Caki2 (cell line): ENCODE results near the gene SLC30A2. TPM values are rescaled to one million over a fixed set of nuclear protein-coding genes. Genes with fewer than 3 reads are reported as not detected.

Experiments
- DNase-seq: peaks from one replicate; pipeline ENCODE4 v3.0.0-alpha.2; 2015; ENCODE audit warnings: low read depth
- in situ Hi-C: cut with HindIII; loops from 2 replicates; pipeline ENCODE4 v1.10.0; 2016; ENCODE audit warnings: low sequenced_read_pairs, low pct_unique_long_range_greater_than_20kb, mixed read lengths
- total RNA-seq: library from RNA; depleted of rRNA; stranded (reverse); fragments of >200 nt; shearing (Covaris generic); gene quantifications from 2 replicates; pipeline ENCODE4 v1.2.3, GENCODE V29; 2014; ENCODE audit warnings: low replicate concordance

Gene SLC30A2
- total RNA-seq, 1 experiment from 2014 or later = not detected

DNA sequence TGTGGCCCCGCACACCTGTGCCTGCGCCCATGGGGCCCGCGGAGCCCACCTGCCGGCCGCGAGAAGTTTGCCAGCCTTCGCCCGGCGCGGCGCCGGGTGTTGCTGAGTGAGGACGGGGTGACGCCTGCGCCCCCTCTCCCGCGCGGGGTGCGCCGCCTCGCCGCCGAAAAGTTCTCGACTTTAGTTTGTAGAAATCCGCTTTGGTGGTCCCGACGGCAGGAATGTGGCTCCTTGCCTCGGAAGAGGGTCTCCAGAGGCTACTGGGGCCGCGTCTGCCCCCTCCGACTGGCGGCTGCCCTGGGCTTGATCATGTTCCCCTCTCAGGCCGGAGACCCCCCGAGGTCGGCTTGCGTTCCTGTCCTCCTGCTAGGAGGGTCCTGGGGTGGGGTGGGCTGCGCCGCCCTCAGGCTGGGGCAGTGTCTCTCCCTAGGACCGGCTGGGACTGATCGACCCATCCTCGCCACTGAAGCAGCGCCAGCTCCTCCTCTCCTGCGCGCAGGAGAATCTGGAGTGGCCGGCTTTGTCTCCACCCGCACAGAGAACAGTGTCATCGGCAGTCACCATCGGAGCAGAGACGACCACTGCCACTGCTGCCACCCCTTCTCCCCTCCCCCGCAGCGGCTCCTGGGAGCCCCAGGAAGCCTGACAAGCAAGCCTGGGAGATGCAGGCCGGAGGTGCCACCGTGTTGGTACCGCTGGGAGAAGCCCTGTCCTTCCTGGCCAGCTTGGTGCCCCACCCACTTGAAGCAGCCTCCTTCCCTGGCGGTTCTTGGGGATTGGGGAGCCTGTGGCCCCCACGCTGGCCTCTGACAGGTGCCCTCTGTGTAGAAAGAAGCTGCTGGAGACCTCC lies 553 bp upstream of the SLC30A2 start:
- DNase-seq = no peak
- in situ Hi-C loops = no loop called here

GRCh38 chr1:26044971-26045721 lies 772 bp downstream of the SLC30A2 start:
- DNase-seq = no peak
- in situ Hi-C loops = no loop called here

- in situ Hi-C loops = no loop called here
- DNase-seq = no peak
These were observed 1.5 kb downstream of the SLC30A2 start for GRCh38 chr1:26044414-26044813.

GRCh38 chr1:26043765-26044164 lies 2.2 kb downstream of the SLC30A2 start:
- in situ Hi-C loops = no loop called here
- DNase-seq = no peak

- in situ Hi-C loops = no loop called here
- DNase-seq = no peak
These were observed 3.9 kb downstream of the SLC30A2 start for GRCh38 chr1:26041978-26042377.

DNA sequence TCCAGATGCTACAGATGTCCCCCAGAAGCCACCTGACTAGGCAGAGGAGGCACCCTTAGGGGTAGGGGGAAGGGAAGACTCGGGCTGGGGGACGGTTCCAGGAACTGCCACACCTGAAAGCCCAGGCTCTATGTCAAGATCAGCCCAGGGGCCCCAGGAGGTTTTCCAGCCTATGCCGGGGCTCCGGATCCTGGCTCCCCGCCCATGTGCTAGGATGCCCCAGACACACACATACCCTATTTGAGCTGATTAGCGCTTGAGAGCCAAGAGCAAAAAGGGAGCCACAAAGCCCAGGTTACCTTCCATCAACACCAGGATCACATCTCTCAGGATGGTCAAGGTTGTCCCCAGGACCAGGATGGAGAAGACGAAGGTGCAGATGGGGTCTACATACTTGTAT lies 4.5 kb downstream of the SLC30A2 start:
- in situ Hi-C loops = no loop called here
- DNase-seq = no peak

GRCh38 chr1:26038904-26039303 lies 7.0 kb downstream of the SLC30A2 start:
- DNase-seq = no peak
- in situ Hi-C loops = no loop called here

DNA sequence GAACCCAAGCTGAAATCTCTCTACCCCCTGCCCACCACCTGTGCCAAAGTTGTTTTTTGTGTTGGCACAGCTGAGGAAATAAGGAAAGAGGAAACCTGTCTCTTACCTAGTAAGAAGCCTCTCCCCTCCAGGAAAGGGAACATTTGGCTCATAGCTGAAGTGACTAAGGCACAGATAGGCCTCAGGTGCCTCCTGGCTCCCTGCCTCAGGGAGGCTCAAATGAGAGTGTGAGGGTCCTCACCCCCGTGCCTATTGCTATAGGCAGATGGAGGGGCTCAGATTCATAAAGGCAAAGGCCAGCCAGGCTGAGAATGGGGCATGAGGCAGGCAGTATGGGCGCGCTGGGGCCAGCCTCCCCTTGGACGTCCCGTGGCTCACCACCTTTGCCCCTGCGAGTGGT lies 7.4 kb downstream of the SLC30A2 start:
- no peak for DNase-seq
- in situ Hi-C loops = no loop called here

DNA sequence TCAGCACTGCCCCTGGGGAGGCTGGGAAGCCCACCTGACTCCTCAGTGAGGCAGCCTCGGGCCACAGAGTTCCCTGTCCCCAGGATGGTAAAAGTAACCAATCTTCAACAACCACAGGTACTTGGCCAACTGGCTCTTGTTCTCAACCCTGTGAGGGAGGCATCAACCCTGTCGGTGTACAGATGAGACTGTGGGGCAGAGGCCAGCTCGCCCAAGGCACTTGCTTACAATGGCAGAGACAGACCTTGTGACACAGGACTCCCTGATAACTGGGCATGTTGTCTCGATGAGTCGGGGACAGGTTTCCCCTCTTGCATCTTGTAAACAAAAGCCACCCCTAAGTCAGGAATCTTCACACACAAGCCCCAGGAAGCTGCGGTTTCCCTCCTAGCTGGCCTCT lies 8.0 kb downstream of the SLC30A2 start:
- DNase-seq = no peak
- in situ Hi-C loops = no loop called here

DNA sequence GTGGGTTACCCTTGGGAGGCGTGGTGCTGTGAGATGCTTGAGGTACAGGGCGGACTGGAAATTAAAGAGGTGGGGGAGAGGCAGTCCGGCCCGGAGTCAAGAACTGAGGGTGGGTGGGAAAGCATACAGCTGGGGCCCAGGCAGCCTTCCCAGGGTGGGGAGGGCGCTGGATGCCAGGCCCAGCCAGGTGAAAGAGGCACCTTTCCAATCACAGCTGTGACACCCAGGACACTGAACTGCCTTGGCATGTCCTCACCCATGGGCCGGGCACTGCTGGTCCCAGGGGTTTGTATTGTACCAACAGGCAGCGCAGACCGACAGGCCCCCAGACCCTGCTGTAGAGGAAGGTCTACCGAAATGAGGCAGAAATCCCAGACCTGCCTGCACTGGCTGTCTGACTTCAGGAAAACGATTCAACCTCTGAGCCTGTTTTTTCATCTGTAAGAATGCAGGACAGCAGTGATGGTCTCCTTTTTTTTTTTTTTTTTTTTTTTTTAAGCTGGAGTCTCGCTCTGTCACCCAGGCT lies 9.1 kb downstream of the SLC30A2 start:
- in situ Hi-C loops = no loop called here
- DNase-seq = peak; percentile 26

DNA sequence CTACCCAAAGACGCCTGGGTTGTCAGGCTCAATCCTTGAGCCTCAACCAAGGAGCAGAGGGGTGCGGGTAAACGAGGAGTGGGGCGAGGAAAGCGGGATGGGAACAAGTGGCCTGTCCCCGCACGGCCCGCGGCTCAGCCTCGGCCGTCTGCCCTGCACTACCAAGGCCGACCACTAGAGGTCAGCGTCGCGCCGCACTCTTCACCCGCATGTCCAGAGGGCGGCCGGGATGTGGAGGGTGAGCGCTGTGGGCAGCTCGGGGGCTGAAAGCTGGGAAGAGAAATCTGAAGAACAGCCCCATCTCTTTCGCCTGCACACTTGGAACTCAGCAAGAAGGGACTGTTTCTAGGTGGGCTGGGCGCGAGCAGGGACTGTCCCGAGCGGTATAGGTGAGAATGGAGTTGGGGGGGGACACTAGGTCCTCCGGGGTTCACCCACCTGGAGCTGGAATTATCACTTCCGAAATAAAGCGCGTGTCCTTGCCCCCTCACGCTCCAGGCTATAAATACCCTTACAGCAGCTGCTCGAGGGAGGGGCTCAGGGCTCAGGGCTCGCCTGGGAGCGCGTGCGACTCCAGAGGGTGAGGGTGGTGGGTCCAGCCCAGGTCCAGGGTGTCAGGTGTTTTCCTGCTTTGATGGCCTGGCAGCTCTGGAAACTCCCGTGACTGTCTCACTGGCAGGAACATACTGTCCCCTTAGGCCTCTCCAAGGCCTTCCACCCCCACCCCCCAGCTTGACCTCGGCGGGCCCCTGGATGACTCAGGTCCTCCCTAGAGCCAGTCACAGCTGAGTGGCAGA lies 9.8 kb downstream of the SLC30A2 start:
- in situ Hi-C loops = no loop called here
- peak; percentile 77 for DNase-seq

DNA sequence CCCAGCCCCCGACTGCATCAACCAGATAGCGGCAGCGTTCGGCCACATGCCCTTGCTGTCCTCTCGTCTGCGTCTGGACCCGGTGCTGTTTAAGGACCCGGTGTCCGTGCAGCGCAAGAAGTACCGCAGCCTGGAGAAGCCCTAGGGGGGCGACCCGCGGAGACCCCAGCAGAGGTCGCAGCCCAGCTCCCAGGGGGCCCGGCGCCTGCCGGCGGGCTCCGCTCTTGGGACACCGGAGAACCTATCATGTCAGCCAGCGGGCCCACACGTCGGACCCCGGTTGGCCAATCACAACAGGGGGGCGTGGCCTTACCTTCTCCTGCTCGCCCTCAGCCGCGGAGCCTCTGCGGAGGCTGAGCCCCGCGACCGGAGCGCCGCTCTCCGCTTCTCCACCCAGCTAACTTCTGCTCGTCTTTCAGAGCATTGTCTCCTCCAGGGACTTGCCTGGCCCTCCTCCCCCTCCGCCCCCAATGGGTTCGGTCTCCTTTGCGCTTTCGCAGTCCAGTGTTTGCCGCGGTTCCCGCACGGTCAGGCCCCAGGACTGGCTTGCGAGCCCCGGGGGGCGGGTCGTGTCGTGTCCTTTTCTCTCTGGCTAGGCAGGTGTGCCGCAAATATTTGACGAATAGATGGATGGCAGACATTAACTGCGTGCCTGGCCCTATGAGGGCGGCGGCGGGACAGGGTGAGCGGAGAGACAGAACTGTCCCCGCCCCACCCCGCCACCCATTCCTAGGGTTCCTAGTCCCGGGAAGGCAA lies 10.5 kb downstream of the SLC30A2 start:
- peak; percentile 82 for DNase-seq
- in situ Hi-C loops = no loop called here

DNA sequence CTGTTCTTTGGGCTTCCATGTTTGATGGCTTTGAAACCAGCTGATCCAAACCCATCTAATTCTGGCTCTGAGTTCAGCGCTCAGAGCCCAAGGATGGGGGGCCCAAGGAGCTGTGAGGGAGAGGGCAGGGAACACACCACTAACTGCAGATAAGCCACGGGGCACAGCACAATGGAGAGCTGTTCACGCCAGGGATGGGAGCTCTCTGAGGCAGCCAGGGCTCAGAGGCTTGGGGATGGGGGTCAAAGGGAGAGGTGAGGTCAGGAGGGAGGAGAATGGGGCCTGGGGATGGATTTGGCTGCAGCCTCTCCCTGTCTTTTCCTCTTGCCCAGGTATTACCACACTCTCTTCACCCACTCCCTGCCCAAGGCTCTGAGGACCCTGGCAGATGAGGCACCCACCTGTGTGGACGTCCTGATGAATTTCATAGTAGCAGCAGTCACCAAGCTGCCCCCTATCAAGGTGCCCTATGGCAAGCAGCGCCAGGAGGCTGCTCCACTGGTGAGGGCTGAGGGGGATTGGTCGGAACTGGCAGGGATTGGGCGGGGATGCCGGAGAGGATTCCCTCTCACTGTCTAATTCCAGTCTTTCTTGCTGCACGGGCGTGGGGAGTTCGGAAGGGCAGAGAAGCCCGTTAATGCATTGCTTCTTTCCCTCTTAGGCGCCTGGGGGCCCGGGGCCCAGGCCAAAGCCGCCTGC lies 11.3 kb downstream of the SLC30A2 start:
- no peak for DNase-seq
- in situ Hi-C loops = no loop called here

DNA sequence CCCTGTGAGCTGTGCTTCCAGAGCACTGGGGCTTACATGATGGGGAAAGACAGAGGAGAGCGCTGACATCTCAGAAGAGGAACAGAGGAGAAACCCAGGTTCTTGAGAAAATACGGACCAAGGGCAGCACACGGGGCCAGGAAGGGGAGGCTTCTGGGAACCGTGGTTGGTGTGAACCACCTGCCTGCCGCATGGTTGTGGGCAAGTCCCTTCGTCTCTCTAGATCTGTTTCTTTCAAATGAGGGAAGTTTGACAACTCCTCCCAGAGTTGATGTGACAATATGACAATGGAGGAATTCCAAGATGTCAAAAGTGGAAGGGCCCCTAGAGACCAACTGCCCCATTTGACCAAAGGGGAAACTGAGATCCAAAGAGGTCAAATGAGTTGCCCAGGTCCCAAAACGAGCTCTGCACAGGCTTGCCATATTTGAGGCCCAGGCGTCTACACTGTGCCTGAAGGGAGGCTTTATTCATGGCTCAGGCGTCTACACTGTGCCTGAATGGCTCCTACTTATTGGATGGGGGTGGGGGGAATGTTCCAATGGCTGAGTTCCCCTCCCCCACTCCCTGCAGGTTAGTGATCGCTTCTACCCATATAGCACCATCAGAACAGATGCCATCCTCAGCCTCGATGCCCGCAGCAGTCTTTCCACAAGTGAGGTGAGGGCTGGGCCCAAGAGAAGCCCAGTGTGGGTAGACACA lies 13.1 kb downstream of the SLC30A2 start:
- in situ Hi-C loops = no loop called here
- no peak for DNase-seq

- in situ Hi-C loops = no loop called here
- DNase-seq = no peak
These were observed 14.2 kb downstream of the SLC30A2 start for GRCh38 chr1:26031611-26032220.

- in situ Hi-C loops = no loop called here
- DNase-seq = no peak
These were observed 14.7 kb downstream of the SLC30A2 start for GRCh38 chr1:26031196-26031595.
